AG08396 (cell line): ENCODE measurements around the gene IL19.
"Not testable (repeated sequence)": the region's sequence is repeated elsewhere in the genome, so short reads cannot be mapped to it uniquely, and the experiment has no call there.

Experiments
- DNase-seq: peaks from one replicate; pipeline ENCODE4 v3.0.0; 2012; ENCODE audit warnings: low spot score, mixed read lengths

The IL19 gene

GRCh38 chr1:206833801-206834200 lies 63.2 kb downstream of the IL19 start:
- no peak for DNase-seq

GRCh38 chr1:206834217-206834616 lies 63.6 kb downstream of the IL19 start:
- no peak for DNase-seq

- peak; percentile 29 for DNase-seq
Observed at GRCh38 chr1:206834711-206835110, 64.1 kb downstream of the IL19 start.

- DNase-seq = no peak
Observed at GRCh38 chr1:206835186-206835585, 64.6 kb downstream of the IL19 start.

- no peak for DNase-seq
Observed at GRCh38 chr1:206836111-206836510, 65.5 kb downstream of the IL19 start.

GRCh38 chr1:206839006-206839560 lies 68.5 kb downstream of the IL19 start:
- DNase-seq = no peak

GRCh38 chr1:206839857-206840256 lies 69.3 kb downstream of the IL19 start:
- DNase-seq = peak; percentile 51

GRCh38 chr1:206841609-206842323 lies 71.2 kb downstream of the IL19 start:
- no peak for DNase-seq

GRCh38 chr1:206842854-206843253 lies 72.3 kb downstream of the IL19 start:
- DNase-seq = no peak

GRCh38 chr1:206843626-206844025 lies 73.1 kb downstream of the IL19 start:
- DNase-seq = no peak

GRCh38 chr1:206846487-206846886 lies 75.9 kb downstream of the IL19 start:
- DNase-seq = no peak

- DNase-seq = no peak
Observed at GRCh38 chr1:206847337-206847834, 76.8 kb downstream of the IL19 start.

GRCh38 chr1:206847946-206848345 lies 77.4 kb downstream of the IL19 start:
- DNase-seq = no peak

- DNase-seq = no peak
Observed at GRCh38 chr1:206850401-206850800, 79.8 kb downstream of the IL19 start.

GRCh38 chr1:206851341-206852010 lies 80.9 kb downstream of the IL19 start:
- DNase-seq = no peak

GRCh38 chr1:206852662-206853061 lies 82.1 kb downstream of the IL19 start:
- DNase-seq = not testable (repeated sequence)

- DNase-seq = not testable (repeated sequence)
Observed at GRCh38 chr1:206853696-206854095, 83.1 kb downstream of the IL19 start.

- DNase-seq = no peak
Observed at GRCh38 chr1:206854401-206855129, 84.0 kb downstream of the IL19 start.

GRCh38 chr1:206855859-206856258 lies 85.3 kb downstream of the IL19 start:
- DNase-seq = no peak

- no peak for DNase-seq
Observed at GRCh38 chr1:206856674-206857464, 86.3 kb downstream of the IL19 start.

- no peak for DNase-seq
Observed at GRCh38 chr1:206859082-206859521, 88.5 kb downstream of the IL19 start.

GRCh38 chr1:206860165-206860564 lies 89.6 kb downstream of the IL19 start:
- DNase-seq = no peak
